Measurements from ENCODE around the gene SETD3.

SETD3 gene

GRCh38 chr14:99460793-99461192 is 19.9 kb downstream of the SETD3 start:
- no peak for DNase-seq (ENCODE audit: low read depth in 2 of 2)

GRCh38 chr14:99459481-99460100 is 21.1 kb downstream of the SETD3 start:
- DNase-seq (ENCODE audit: low read depth in 2 of 2) = no peak

GRCh38 chr14:99454246-99454645 is 26.4 kb downstream of the SETD3 start:
- DNase-seq (ENCODE audit: low read depth in 2 of 2) = no peak

- no peak for DNase-seq (ENCODE audit: low read depth in 2 of 2)
Observed at GRCh38 chr14:99452968-99453367, 27.7 kb downstream of the SETD3 start.

- no peak for DNase-seq (ENCODE audit: low read depth in 2 of 2)
Observed at GRCh38 chr14:99451234-99451633, 29.4 kb downstream of the SETD3 start.

- no peak for DNase-seq (ENCODE audit: low read depth in 2 of 2)
Observed at GRCh38 chr14:99450266-99450665, 30.4 kb downstream of the SETD3 start.

GRCh38 chr14:99447739-99448138 is 32.9 kb downstream of the SETD3 start:
- DNase-seq (ENCODE audit: low read depth in 2 of 2) = no peak

GRCh38 chr14:99445931-99446330 is 34.7 kb downstream of the SETD3 start:
- DNase-seq (ENCODE audit: low read depth in 2 of 2) = no peak

GRCh38 chr14:99441918-99442317 is 38.7 kb downstream of the SETD3 start:
- no peak for DNase-seq (ENCODE audit: low read depth in 2 of 2)

- DNase-seq (ENCODE audit: low read depth in 2 of 2) = no peak
Observed at GRCh38 chr14:99441157-99441870, 39.3 kb downstream of the SETD3 start.

- DNase-seq (ENCODE audit: low read depth in 2 of 2) = no peak
Observed at GRCh38 chr14:99440278-99440677, 40.4 kb downstream of the SETD3 start.

- no peak for DNase-seq (ENCODE audit: low read depth in 2 of 2)
Observed at GRCh38 chr14:99437706-99438105, 43.0 kb downstream of the SETD3 start.

- no peak for DNase-seq (ENCODE audit: low read depth in 2 of 2)
Observed at GRCh38 chr14:99436247-99437180, 44.1 kb downstream of the SETD3 start.

- no peak for DNase-seq (ENCODE audit: low read depth in 2 of 2)
Observed at GRCh38 chr14:99435327-99435726, 45.3 kb downstream of the SETD3 start.

- no peak for DNase-seq (ENCODE audit: low read depth in 2 of 2)
Observed at GRCh38 chr14:99432485-99432884, 48.2 kb downstream of the SETD3 start.

GRCh38 chr14:99431986-99432385 is 48.7 kb downstream of the SETD3 start:
- DNase-seq (ENCODE audit: low read depth in 2 of 2) = no peak

- DNase-seq (ENCODE audit: low read depth in 2 of 2) = peak in 1 of 2 donors; percentile 5
Observed at GRCh38 chr14:99430491-99430890, 50.2 kb downstream of the SETD3 start.

GRCh38 chr14:99427632-99428300 is 52.9 kb downstream of the SETD3 start:
- DNase-seq (ENCODE audit: low read depth in 2 of 2) = no peak

- no peak for DNase-seq (ENCODE audit: low read depth in 2 of 2)
Observed at GRCh38 chr14:99426813-99427346, 53.8 kb downstream of the SETD3 start.

GRCh38 chr14:99426265-99426664 is 54.4 kb downstream of the SETD3 start:
- DNase-seq (ENCODE audit: low read depth in 2 of 2) = no peak

GRCh38 chr14:99425272-99425681 is 55.4 kb downstream of the SETD3 start:
- DNase-seq (ENCODE audit: low read depth in 2 of 2) = no peak

All from stimulated activated CD4-positive, alpha-beta T cell treated with anti-CD3 and anti-CD28 coated beads, Interleukin-1b, Interleukin-23, amount 100 ng/mL, for 4 hours (primary cell).